GM23338 (cell line): ENCODE data around the gene RBM14. TPM values are rescaled to one million over a fixed set of nuclear protein-coding genes. Genes with fewer than 3 reads are reported as not detected.
A peak's percentile ranks its signal among the peaks of the same experiment; 100 is the strongest.

Experiments used
- ATAC-seq: fragments of 200-7000 bp; cut with Tn5 transposase; 3 replicates; pipeline ENCODE4 v1.9.1; 2020
- DNase-seq: peaks from one replicate; pipeline ENCODE4 v3.0.0-alpha.2; 2015; ENCODE audit warnings: low spot score
- H2AFZ ChIP-seq: fragments of 200-600 bp; sonication (generic); 2 replicates; pipeline ENCODE4 v1.8.0; 2016; ENCODE audit warnings: antibody characterized with exemption, mild to moderate bottlenecking, moderate library complexity
- H3F3A ChIP-seq: fragments of 200-600 bp; sonication (generic); replicated peaks from 2 replicates; pipeline ENCODE4 v1.8.0; 2017; ENCODE audit warnings: antibody characterized with exemption, mixed run types, low read depth
- H3K27ac ChIP-seq: fragments of 200-600 bp; sonication (generic); 2 replicates; pipeline ENCODE4 v1.6.1; 2016; ENCODE audit warnings: low read depth
- H3K27me3 ChIP-seq: fragments of 200-600 bp; sonication (generic); 2 replicates; pipeline ENCODE4 v1.8.0; 2016; ENCODE audit warnings: mild to moderate bottlenecking, mixed run types, moderate library complexity; ENCODE audit not compliant: insufficient read depth
- H3K36me3 ChIP-seq: fragments of 200-600 bp; sonication (generic); 2 replicates; pipeline ENCODE4 v1.8.0; 2016; ENCODE audit warnings: mild to moderate bottlenecking; ENCODE audit not compliant: insufficient read depth
- H3K4me1 ChIP-seq: fragments of 200-600 bp; sonication (generic); 2 replicates; pipeline ENCODE4 v1.8.0; 2016; ENCODE audit warnings: mild to moderate bottlenecking, moderate library complexity; ENCODE audit not compliant: insufficient read depth
- H3K4me2 ChIP-seq: fragments of 200-600 bp; sonication (generic); 2 replicates; pipeline ENCODE4 v1.7.1; 2017; ENCODE audit warnings: mixed run types
- H3K4me3 ChIP-seq: fragments of 200-600 bp; sonication (generic); 2 replicates; pipeline ENCODE4 v1.6.1; 2016; ENCODE audit warnings: mixed run types
- H3K79me2 ChIP-seq: fragments of 200-600 bp; sonication (generic); replicated peaks from 2 replicates; pipeline ENCODE4 v1.8.0; 2017; ENCODE audit warnings: mild to moderate bottlenecking; ENCODE audit not compliant: insufficient read depth
- H3K9me2 ChIP-seq: fragments of 200-600 bp; sonication (generic); 2 replicates; pipeline ENCODE4 v1.8.0; 2017; ENCODE audit not compliant: insufficient read depth
- H4K20me1 ChIP-seq: fragments of 200-600 bp; sonication (generic); replicated peaks from 2 replicates; pipeline ENCODE4 v1.8.0; 2017; ENCODE audit warnings: mild to moderate bottlenecking; ENCODE audit not compliant: insufficient read depth
- H3K27ac Mint-ChIP-seq: 2 replicates; pipeline ENCODE4 v1.8.0; 2020; ENCODE audit warnings: inconsistent platforms, mild to moderate bottlenecking, moderate library complexity, mixed read lengths
- H3K27me3 Mint-ChIP-seq: 3 replicates; pipeline ENCODE4 v1.8.0; 2022; ENCODE audit warnings: low read depth, mild to moderate bottlenecking, moderate library complexity, mixed read lengths, inconsistent platforms; ENCODE audit not compliant: insufficient read depth, poor library complexity
- H3K36me3 Mint-ChIP-seq: 3 replicates; pipeline ENCODE4 v1.8.0; 2021; ENCODE audit warnings: low read depth, mild to moderate bottlenecking, inconsistent platforms, moderate library complexity, mixed read lengths
- H3K4me1 Mint-ChIP-seq: 3 replicates; pipeline ENCODE4 v1.8.0; 2020; ENCODE audit warnings: mild to moderate bottlenecking, inconsistent platforms, mixed read lengths
- H3K4me3 Mint-ChIP-seq: 3 replicates; pipeline ENCODE4 v1.8.0; 2021; ENCODE audit warnings: moderate library complexity, mild to moderate bottlenecking, inconsistent platforms, mixed read lengths
- H3K9me3 Mint-ChIP-seq: 3 replicates; pipeline ENCODE4 v1.8.0; 2020; ENCODE audit warnings: moderate library complexity, mild to moderate bottlenecking, inconsistent platforms, mixed read lengths
- CREB1 ChIP-seq: fragments of 250-450 bp; sonication (Bioruptor Pico); IDR thresholded peaks from 2 replicates; pipeline ENCODE4 v1.5.0; 2020; ENCODE audit warnings: low read depth, mild to moderate bottlenecking, moderate library complexity
- EZH2 ChIP-seq: fragments of 200-600 bp; sonication (generic); IDR thresholded peaks from one replicate; pipeline ENCODE4 v1.8.0; 2017; ENCODE audit warnings: antibody characterized with exemption, mild to moderate bottlenecking, low read depth; ENCODE audit not compliant: unreplicated experiment
- EZH2phosphoT487 ChIP-seq: fragments of 200-600 bp; sonication (generic); IDR thresholded peaks from one replicate; pipeline ENCODE4 v1.8.1; 2018; ENCODE audit warnings: antibody characterized with exemption; ENCODE audit not compliant: unreplicated experiment
- JUNB ChIP-seq: IDR thresholded peaks from one replicate; pipeline ENCODE4 v1.6.1; 2016; ENCODE audit warnings: antibody characterized with exemption; ENCODE audit not compliant: unreplicated experiment
- POLR2AphosphoS5 ChIP-seq: IDR thresholded peaks from 2 replicates; pipeline ENCODE4 v1.6.1; 2016; ENCODE audit warnings: antibody characterized with exemption, low read depth
- STAT1 ChIP-seq: IDR thresholded peaks from one replicate; pipeline ENCODE4 v1.6.1; 2016; ENCODE audit warnings: antibody characterized with exemption; ENCODE audit not compliant: unreplicated experiment
- ZNF114 ChIP-seq: fragments of 250-450 bp; sonication (Bioruptor Pico); IDR thresholded peaks from 2 replicates; pipeline ENCODE4 v1.5.0; 2020; ENCODE audit warnings: mild to moderate bottlenecking, moderate library complexity
- ZNF331 ChIP-seq: fragments of 250-450 bp; sonication (Bioruptor Pico); IDR thresholded peaks from 2 replicates; pipeline ENCODE4 v1.5.0; 2020; ENCODE audit warnings: low read depth, mild to moderate bottlenecking, moderate library complexity
- ZNF462 ChIP-seq: fragments of 250-450 bp; sonication (Bioruptor Pico); IDR thresholded peaks from 2 replicates; pipeline ENCODE4 v1.5.0; 2020; ENCODE audit warnings: mild to moderate bottlenecking, moderate library complexity
- polyA plus RNA-seq: library from polyadenylated mRNA; unstranded; fragments of >200 nt; fragmentation: Nextera tagmentation; extraction: Ambion mirVana; gene quantifications from 2 replicates; pipeline ENCODE4 v1.2.1, GENCODE V29; 2016
- total RNA-seq: library from RNA; depleted of rRNA; stranded (reverse); fragments of >200 nt; shearing (Covaris generic); gene quantifications from 2 replicates; pipeline ENCODE4 v1.2.3, GENCODE V29; 2014
- TF ChIP-seq, protein P1 (sequence below), 2 experiments: fragments of 200-600 bp in 1 of 2; sonication (generic) in 1 of 2; conservative IDR thresholded peaks; 2 replicates each; pipeline versions ENCODE4 v1.5.1 to v1.6.1; 2016 to 2017; ENCODE audit warnings: antibody characterized with exemption in 2 of 2, low read depth in 2 of 2, mild to moderate bottlenecking in 2 of 2, moderate library complexity in 1 of 2
- TF ChIP-seq, protein P2 (sequence below): IDR thresholded peaks from one replicate; pipeline ENCODE4 v1.6.1; 2018; ENCODE audit warnings: antibody characterized with exemption; ENCODE audit not compliant: unreplicated experiment

The RBM14 gene
- total and polyA plus RNA-seq, 2 experiments from 2014 or later, result 45.4 to 83.5 TPM

- H3K4me1 ChIP-seq, result peaks cover 23% of the 10 kb centered on the region
- Mint-ChIP-seq H3K27ac (peak overlapping the region; percentile 86), H3K36me3 (peaks cover 27% of the 10 kb centered on the region), H3K9me3 (peaks cover 35% of the 10 kb centered on the region), H3K27me3 (peaks cover 25% of the 10 kb centered on the region), H3K4me1 (peaks cover 21% of the 10 kb centered on the region), H3K4me3 (peak overlapping the region; percentile 1; the same call in 1 of the 3 replicates)
- DNase-seq (peak; percentile 68), ATAC-seq (peak; percentile 47)
- no peaks in the 10 kb centered on the region for H3K36me3 ChIP-seq
- TF ChIP-seq, protein P1, sequence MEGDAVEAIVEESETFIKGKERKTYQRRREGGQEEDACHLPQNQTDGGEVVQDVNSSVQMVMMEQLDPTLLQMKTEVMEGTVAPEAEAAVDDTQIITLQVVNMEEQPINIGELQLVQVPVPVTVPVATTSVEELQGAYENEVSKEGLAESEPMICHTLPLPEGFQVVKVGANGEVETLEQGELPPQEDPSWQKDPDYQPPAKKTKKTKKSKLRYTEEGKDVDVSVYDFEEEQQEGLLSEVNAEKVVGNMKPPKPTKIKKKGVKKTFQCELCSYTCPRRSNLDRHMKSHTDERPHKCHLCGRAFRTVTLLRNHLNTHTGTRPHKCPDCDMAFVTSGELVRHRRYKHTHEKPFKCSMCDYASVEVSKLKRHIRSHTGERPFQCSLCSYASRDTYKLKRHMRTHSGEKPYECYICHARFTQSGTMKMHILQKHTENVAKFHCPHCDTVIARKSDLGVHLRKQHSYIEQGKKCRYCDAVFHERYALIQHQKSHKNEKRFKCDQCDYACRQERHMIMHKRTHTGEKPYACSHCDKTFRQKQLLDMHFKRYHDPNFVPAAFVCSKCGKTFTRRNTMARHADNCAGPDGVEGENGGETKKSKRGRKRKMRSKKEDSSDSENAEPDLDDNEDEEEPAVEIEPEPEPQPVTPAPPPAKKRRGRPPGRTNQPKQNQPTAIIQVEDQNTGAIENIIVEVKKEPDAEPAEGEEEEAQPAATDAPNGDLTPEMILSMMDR (conservative IDR thresholded peaks at IDR 0.05; ENCODE audit: low read depth in 2 of 2), result no peak
- TF ChIP-seq JUNB, result no peak
- TF ChIP-seq ZNF462, result 0 out of 2 replicates have a peak, but pooled peaks have one; percentile 34
- TF ChIP-seq EZH2, result no peak
- no peak for TF ChIP-seq POLR2AphosphoS5
- no peak for TF ChIP-seq ZNF331
- TF ChIP-seq CREB1 (CRISPR knock-in tag), result peak; percentile 32; the same call in 1 of the 2 replicates
- TF ChIP-seq EZH2phosphoT487, result no peak
- TF ChIP-seq, protein P2, sequence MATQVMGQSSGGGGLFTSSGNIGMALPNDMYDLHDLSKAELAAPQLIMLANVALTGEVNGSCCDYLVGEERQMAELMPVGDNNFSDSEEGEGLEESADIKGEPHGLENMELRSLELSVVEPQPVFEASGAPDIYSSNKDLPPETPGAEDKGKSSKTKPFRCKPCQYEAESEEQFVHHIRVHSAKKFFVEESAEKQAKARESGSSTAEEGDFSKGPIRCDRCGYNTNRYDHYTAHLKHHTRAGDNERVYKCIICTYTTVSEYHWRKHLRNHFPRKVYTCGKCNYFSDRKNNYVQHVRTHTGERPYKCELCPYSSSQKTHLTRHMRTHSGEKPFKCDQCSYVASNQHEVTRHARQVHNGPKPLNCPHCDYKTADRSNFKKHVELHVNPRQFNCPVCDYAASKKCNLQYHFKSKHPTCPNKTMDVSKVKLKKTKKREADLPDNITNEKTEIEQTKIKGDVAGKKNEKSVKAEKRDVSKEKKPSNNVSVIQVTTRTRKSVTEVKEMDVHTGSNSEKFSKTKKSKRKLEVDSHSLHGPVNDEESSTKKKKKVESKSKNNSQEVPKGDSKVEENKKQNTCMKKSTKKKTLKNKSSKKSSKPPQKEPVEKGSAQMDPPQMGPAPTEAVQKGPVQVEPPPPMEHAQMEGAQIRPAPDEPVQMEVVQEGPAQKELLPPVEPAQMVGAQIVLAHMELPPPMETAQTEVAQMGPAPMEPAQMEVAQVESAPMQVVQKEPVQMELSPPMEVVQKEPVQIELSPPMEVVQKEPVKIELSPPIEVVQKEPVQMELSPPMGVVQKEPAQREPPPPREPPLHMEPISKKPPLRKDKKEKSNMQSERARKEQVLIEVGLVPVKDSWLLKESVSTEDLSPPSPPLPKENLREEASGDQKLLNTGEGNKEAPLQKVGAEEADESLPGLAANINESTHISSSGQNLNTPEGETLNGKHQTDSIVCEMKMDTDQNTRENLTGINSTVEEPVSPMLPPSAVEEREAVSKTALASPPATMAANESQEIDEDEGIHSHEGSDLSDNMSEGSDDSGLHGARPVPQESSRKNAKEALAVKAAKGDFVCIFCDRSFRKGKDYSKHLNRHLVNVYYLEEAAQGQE, result no peak
- no peak for TF ChIP-seq STAT1
- no peak for TF ChIP-seq ZNF114
- H3K9me2 ChIP-seq, result no peaks in the 10 kb centered on the region
- H3K4me3 ChIP-seq, result no peak overlapping the region
- peak overlapping the region; percentile 40; the same call in 1 of the 2 replicates for H3K4me2 ChIP-seq
- H4K20me1 ChIP-seq, result no peaks in the 10 kb centered on the region
- peaks cover 6% of the 10 kb centered on the region; the same call in 1 of the 2 replicates for H3K27me3 ChIP-seq
- H3F3A ChIP-seq, result peaks cover 11% of the 10 kb centered on the region; the same call in 1 of the 2 replicates
- H3K79me2 ChIP-seq, result no peaks in the 10 kb centered on the region
- peak overlapping the region; percentile 92 for H3K27ac ChIP-seq
- no peak overlapping the region for H2AFZ ChIP-seq
These were observed 46.2 kb upstream of the RBM14 start for GRCh38 chr11:66570079-66570849.
